Measurements from ENCODE around the gene ADAD1. TPM values are rescaled to one million over a fixed set of nuclear protein-coding genes. Genes with fewer than 3 reads are reported as not detected.

The ADAD1 gene
- total RNA-seq = not detected

GRCh38 chr4:122378711-122379110, at the start of gene ADAD1:
Gene ADAD1, plus strand, starts transcription at chr4:122379011. Its CDS starts 1,059 bp downstream, at chr4:122380070.

GRCh38 chr4:122456231-122457116, 77.7 kb downstream of the ADAD1 start, which contains the start of gene IL2:
Gene IL2, minus strand, starts transcription at chr4:122456725. Its CDS starts 285 bp downstream, at chr4:122456440.

Other genes starting within 250 kb of the ADAD1 start
- gene BLTP1, start 226.7 kb upstream of the ADAD1 start, total RNA-seq = 147 TPM
- not detected for gene IL2, start 77.7 kb downstream of the ADAD1 start, total RNA-seq
- gene IL21, start 242.1 kb downstream of the ADAD1 start, total RNA-seq = not detected

All from metanephros (tissue), 1 donor.